Liver (tissue), 9 donors: Measurements from ENCODE around the gene RBM20. TPM values are rescaled to one million over a fixed set of nuclear protein-coding genes. Genes with fewer than 3 reads are reported as not detected.

Experiments used
- DNase-seq: peaks from one replicate; pipeline ENCODE4 v3.0.0-alpha.2; 2017; ENCODE audit warnings: low spot score
- H3K27ac ChIP-seq, 2 donors: one replicate each; pipeline ENCODE4 v1.7.0; 2013; ENCODE audit warnings: inconsistent platforms in 2 of 2, low read length in 2 of 2, control low read depth in 1 of 2, low read depth in 1 of 2, mild to moderate bottlenecking in 1 of 2
- H3K27me3 ChIP-seq, 4 donors: one replicate each; pipeline versions ENCODE4 v1.6.1 to v1.7.0; 2013; ENCODE audit warnings: low read length in 3 of 4, inconsistent platforms in 1 of 4, mild to moderate bottlenecking in 1 of 4, moderate library complexity in 1 of 4; ENCODE audit not compliant: control insufficient read depth in 4 of 4, insufficient read depth in 4 of 4
- H3K36me3 ChIP-seq, 4 donors: one replicate each; pipeline versions ENCODE4 v1.6.1 to v1.7.0; 2013; ENCODE audit warnings: low read length in 3 of 4, mild to moderate bottlenecking in 3 of 4, low read depth in 1 of 4, moderate library complexity in 1 of 4; ENCODE audit not compliant: control insufficient read depth in 4 of 4, insufficient read depth in 3 of 4
- H3K4me1 ChIP-seq, 4 donors: one replicate each; pipeline versions ENCODE4 v1.6.1 to v1.7.0; 2013; ENCODE audit warnings: low read length in 3 of 4, mild to moderate bottlenecking in 3 of 4, moderate library complexity in 1 of 4; ENCODE audit not compliant: control insufficient read depth in 4 of 4, insufficient read depth in 4 of 4
- H3K4me3 ChIP-seq, 3 donors: one replicate each; pipeline versions ENCODE4 v1.6.1 to v1.7.0; 2013; ENCODE audit warnings: low read length in 3 of 3, control low read depth in 1 of 3, low read depth in 1 of 3, mild to moderate bottlenecking in 1 of 3
- H3K9ac ChIP-seq, 2 donors: one replicate each; pipeline ENCODE4 v1.7.0; 2013; ENCODE audit warnings: low read length in 2 of 2, mild to moderate bottlenecking in 2 of 2, moderate library complexity in 2 of 2, control low read depth in 1 of 2, low read depth in 1 of 2
- H3K9me3 ChIP-seq, 4 donors: one replicate each; pipeline versions ENCODE4 v1.6.1 to v1.7.0; 2013; ENCODE audit warnings: low read length in 3 of 4; ENCODE audit not compliant: control insufficient read depth in 4 of 4
- EGR1 ChIP-seq, 2 donors: IDR thresholded peaks; 2 replicates each; pipeline ENCODE4 v1.6.1; 2016 to 2018; ENCODE audit warnings: antibody characterized with exemption in 2 of 2, low read depth in 2 of 2
- FOXA1 ChIP-seq: IDR thresholded peaks from 2 replicates; pipeline ENCODE4 v1.6.1; 2016; ENCODE audit warnings: antibody characterized with exemption
- FOXA2 ChIP-seq: IDR thresholded peaks from 2 replicates; pipeline ENCODE4 v1.6.1; 2016; ENCODE audit warnings: antibody characterized with exemption
- GABPA ChIP-seq, 2 donors: IDR thresholded peaks in 1 of 2; conservative IDR thresholded peaks in 1 of 2; 2 replicates each; pipeline ENCODE4 v1.6.1; 2016; ENCODE audit warnings: antibody characterized with exemption in 2 of 2, mild to moderate bottlenecking in 1 of 2, moderate library complexity in 1 of 2
- HNF4A ChIP-seq, 2 donors: conservative IDR thresholded peaks; 2 replicates each; pipeline ENCODE4 v1.6.1; 2016; ENCODE audit warnings: antibody characterized with exemption in 2 of 2, mild to moderate bottlenecking in 2 of 2
- HNF4G ChIP-seq: IDR thresholded peaks from 2 replicates; pipeline ENCODE4 v1.6.1; 2016; ENCODE audit warnings: antibody characterized with exemption
- JUND ChIP-seq, 2 donors: IDR thresholded peaks; 2 replicates each; pipeline ENCODE4 v1.6.1; 2016; ENCODE audit warnings: antibody characterized with exemption in 2 of 2
- NR2F2 ChIP-seq: IDR thresholded peaks from 2 replicates; pipeline ENCODE4 v1.6.1; 2016; ENCODE audit warnings: antibody characterized with exemption
- RAD21 ChIP-seq, 2 donors: IDR thresholded peaks; 2 replicates each; pipeline ENCODE4 v1.6.1; 2016; ENCODE audit warnings: antibody characterized with exemption in 2 of 2, mild to moderate bottlenecking in 2 of 2
- RXRA ChIP-seq, 2 donors: IDR thresholded peaks; 2 replicates each; pipeline ENCODE4 v1.6.1; 2017 to 2018; ENCODE audit warnings: antibody characterized with exemption in 2 of 2, mild to moderate bottlenecking in 1 of 2
- SP1 ChIP-seq: IDR thresholded peaks from 2 replicates; pipeline ENCODE4 v1.6.1; 2018; ENCODE audit warnings: antibody characterized with exemption, mild to moderate bottlenecking
- TAF1 ChIP-seq: conservative IDR thresholded peaks from 2 replicates; pipeline ENCODE4 v1.6.1; 2016; ENCODE audit warnings: antibody characterized with exemption, mild to moderate bottlenecking
- YY1 ChIP-seq: IDR thresholded peaks from 2 replicates; pipeline ENCODE4 v1.6.1; 2016; ENCODE audit warnings: antibody characterized with exemption, mild to moderate bottlenecking
- whole genome bisulfite sequencing: extraction: QIAGEN DNeasy Blood & Tissue Kit; methylation state at CpG from one replicate; pipeline ENCODE4 v1.1.7; 2013; 5-methylcytosine and 5-hydroxymethylcytosine counted together
- polyA plus RNA-seq, 2 donors: library from polyadenylated mRNA; stranded (reverse) in 1 of 2; unstranded in 1 of 2; fragments of 200-250 nt in 1 of 2; fragments of >200 nt in 1 of 2; fragmentation: Nextera tagmentation in 1 of 2; extraction: Ambion mirVana in 1 of 2; gene quantifications; one replicate each; pipeline versions ENCODE4 v1.2.1 to v1.2.3, GENCODE V29; 2013 to 2015
- total RNA-seq, 2 donors: library from RNA; depleted of rRNA; stranded (reverse); fragments of >200 nt; gene quantifications; one replicate each; pipeline ENCODE4 v1.2.3, GENCODE V29; 2014
- TF ChIP-seq, protein P1 (sequence below): IDR thresholded peaks from 2 replicates; pipeline ENCODE4 v1.6.1; 2016; ENCODE audit warnings: antibody characterized with exemption
- TF ChIP-seq, protein P2 (sequence below): IDR thresholded peaks from 2 replicates; pipeline ENCODE4 v1.6.1; 2016; ENCODE audit warnings: antibody characterized with exemption
- TF ChIP-seq, protein P3 (sequence below): fragments of 150-350 bp; IDR thresholded peaks from 2 replicates; pipeline ENCODE4 v1.5.1; 2017; ENCODE audit warnings: improper control_type of control experiment, low read depth, low read length; ENCODE audit not compliant: missing input control
- TF ChIP-seq, protein P4 (sequence below): IDR thresholded peaks from 2 replicates; pipeline ENCODE4 v1.6.1; 2016; ENCODE audit warnings: antibody characterized with exemption
- TF ChIP-seq, protein P5 (sequence below): IDR thresholded peaks from 2 replicates; pipeline ENCODE4 v1.6.1; 2016; ENCODE audit warnings: antibody characterized with exemption, mild to moderate bottlenecking
- donor health status: healthy.
- donor health status: healthy.
- donor health status: healthy.
- donor health status: healthy.
- donor health status: healthy.

The RBM20 gene
- total and polyA plus RNA-seq, 4 donors: 0.03 to 0.08 (median 0.05) TPM; not detected in 1

DNA sequence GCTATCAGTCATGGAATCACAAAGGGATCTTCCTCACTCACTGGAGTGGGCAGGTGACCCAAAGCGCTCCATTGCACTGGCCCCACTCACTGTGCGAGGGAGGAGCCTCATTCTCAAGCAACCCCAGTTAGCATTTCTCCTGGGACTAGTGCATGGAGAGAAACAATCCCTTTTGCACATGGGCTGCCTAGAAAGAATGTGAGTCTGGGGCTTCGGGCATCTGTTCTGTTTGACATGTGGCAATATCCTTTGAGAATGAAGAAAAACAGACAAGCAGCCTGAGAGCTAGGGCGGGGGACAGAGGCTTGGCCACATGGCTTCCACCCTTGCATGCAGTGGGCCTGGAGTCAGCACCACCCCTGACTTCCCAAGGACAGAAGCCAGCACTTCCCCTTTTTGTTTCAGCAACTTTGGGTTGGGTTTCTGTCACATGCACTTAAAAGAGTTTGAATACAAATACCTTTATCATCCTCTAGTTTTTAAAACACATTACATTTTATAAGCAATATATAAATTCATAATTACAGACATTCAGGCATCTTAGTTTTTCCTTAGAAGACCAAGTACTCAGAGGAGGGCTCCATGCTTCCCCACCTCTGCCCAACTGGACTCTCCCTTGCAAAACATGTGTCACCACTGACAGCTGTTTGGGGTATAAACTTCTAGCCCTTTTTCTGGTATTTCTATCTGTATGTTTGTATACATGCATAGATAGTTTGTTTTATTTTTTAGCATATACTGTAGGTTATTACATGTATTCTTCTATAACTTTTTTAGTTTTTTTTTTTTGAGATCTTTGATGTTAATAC, 73.8 kb downstream of the RBM20 start:
- DNase-seq: no peak
- Histone ChIP-seq H3K4me3 (no peak overlapping the region), H3K9ac (no peak overlapping the region), H3K27ac (no peak overlapping the region), H3K4me1 (no peaks in the 10 kb centered on the region), H3K36me3 (no peaks in the 10 kb centered on the region), H3K27me3 (no peaks in the 10 kb centered on the region), H3K9me3 (no peaks in the 10 kb centered on the region)
- WGBS: 82% methylated on average over 4 of the region's 4 CpGs
- no peak for TF ChIP-seq HNF4A (conservative IDR thresholded peaks at IDR 0.05)
- TF ChIP-seq NR2F2: no peak
- no peak for TF ChIP-seq RAD21 (IDR thresholded peaks at IDR 0.05)
- TF ChIP-seq, protein P1, sequence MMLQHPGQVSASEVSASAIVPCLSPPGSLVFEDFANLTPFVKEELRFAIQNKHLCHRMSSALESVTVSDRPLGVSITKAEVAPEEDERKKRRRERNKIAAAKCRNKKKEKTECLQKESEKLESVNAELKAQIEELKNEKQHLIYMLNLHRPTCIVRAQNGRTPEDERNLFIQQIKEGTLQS: no peak
- no peak for TF ChIP-seq TAF1
- TF ChIP-seq, protein P2, sequence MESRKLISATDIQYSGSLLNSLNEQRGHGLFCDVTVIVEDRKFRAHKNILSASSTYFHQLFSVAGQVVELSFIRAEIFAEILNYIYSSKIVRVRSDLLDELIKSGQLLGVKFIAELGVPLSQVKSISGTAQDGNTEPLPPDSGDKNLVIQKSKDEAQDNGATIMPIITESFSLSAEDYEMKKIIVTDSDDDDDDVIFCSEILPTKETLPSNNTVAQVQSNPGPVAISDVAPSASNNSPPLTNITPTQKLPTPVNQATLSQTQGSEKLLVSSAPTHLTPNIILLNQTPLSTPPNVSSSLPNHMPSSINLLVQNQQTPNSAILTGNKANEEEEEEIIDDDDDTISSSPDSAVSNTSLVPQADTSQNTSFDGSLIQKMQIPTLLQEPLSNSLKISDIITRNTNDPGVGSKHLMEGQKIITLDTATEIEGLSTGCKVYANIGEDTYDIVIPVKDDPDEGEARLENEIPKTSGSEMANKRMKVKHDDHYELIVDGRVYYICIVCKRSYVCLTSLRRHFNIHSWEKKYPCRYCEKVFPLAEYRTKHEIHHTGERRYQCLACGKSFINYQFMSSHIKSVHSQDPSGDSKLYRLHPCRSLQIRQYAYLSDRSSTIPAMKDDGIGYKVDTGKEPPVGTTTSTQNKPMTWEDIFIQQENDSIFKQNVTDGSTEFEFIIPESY: no peak
- no peak for TF ChIP-seq JUND (IDR thresholded peaks at IDR 0.05)
- no peak for TF ChIP-seq SP1
- TF ChIP-seq EGR1 (IDR thresholded peaks at IDR 0.05; ENCODE audit: low read depth in 2 of 2): no peak
- no peak for TF ChIP-seq YY1
- TF ChIP-seq GABPA (IDR thresholded peaks at IDR 0.05 in 1 of 2, conservative IDR thresholded peaks at IDR 0.05 in 1 of 2): no peak
- TF ChIP-seq HNF4G: no peak
- TF ChIP-seq FOXA1: no peak
- TF ChIP-seq, protein P3, sequence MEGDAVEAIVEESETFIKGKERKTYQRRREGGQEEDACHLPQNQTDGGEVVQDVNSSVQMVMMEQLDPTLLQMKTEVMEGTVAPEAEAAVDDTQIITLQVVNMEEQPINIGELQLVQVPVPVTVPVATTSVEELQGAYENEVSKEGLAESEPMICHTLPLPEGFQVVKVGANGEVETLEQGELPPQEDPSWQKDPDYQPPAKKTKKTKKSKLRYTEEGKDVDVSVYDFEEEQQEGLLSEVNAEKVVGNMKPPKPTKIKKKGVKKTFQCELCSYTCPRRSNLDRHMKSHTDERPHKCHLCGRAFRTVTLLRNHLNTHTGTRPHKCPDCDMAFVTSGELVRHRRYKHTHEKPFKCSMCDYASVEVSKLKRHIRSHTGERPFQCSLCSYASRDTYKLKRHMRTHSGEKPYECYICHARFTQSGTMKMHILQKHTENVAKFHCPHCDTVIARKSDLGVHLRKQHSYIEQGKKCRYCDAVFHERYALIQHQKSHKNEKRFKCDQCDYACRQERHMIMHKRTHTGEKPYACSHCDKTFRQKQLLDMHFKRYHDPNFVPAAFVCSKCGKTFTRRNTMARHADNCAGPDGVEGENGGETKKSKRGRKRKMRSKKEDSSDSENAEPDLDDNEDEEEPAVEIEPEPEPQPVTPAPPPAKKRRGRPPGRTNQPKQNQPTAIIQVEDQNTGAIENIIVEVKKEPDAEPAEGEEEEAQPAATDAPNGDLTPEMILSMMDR: no peak
- no peak for TF ChIP-seq RXRA (IDR thresholded peaks at IDR 0.05)
- no peak for TF ChIP-seq FOXA2
- TF ChIP-seq, protein P4, sequence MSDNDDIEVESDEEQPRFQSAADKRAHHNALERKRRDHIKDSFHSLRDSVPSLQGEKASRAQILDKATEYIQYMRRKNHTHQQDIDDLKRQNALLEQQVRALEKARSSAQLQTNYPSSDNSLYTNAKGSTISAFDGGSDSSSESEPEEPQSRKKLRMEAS: no peak
- TF ChIP-seq, protein P5, sequence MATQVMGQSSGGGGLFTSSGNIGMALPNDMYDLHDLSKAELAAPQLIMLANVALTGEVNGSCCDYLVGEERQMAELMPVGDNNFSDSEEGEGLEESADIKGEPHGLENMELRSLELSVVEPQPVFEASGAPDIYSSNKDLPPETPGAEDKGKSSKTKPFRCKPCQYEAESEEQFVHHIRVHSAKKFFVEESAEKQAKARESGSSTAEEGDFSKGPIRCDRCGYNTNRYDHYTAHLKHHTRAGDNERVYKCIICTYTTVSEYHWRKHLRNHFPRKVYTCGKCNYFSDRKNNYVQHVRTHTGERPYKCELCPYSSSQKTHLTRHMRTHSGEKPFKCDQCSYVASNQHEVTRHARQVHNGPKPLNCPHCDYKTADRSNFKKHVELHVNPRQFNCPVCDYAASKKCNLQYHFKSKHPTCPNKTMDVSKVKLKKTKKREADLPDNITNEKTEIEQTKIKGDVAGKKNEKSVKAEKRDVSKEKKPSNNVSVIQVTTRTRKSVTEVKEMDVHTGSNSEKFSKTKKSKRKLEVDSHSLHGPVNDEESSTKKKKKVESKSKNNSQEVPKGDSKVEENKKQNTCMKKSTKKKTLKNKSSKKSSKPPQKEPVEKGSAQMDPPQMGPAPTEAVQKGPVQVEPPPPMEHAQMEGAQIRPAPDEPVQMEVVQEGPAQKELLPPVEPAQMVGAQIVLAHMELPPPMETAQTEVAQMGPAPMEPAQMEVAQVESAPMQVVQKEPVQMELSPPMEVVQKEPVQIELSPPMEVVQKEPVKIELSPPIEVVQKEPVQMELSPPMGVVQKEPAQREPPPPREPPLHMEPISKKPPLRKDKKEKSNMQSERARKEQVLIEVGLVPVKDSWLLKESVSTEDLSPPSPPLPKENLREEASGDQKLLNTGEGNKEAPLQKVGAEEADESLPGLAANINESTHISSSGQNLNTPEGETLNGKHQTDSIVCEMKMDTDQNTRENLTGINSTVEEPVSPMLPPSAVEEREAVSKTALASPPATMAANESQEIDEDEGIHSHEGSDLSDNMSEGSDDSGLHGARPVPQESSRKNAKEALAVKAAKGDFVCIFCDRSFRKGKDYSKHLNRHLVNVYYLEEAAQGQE: no peak
